Breast epithelium (tissue), 4 donors: ENCODE results near the gene ITGB5. TPM values are rescaled to one million over a fixed set of nuclear protein-coding genes. Genes with fewer than 3 reads are reported as not detected.

Experiments
- DNase-seq, 2 donors: peaks; one replicate each; pipeline ENCODE4 v3.0.0-alpha.2; 2019; ENCODE audit warnings: low spot score in 2 of 2
- H3K27ac ChIP-seq, 2 donors: fragments of 200-600 bp; sonication (generic) in 1 of 2; one replicate each; pipeline ENCODE4 v1.5.1; 2016 to 2019; ENCODE audit warnings: mild to moderate bottlenecking in 1 of 2
- H3K27me3 ChIP-seq, 2 donors: fragments of 200-600 bp; sonication (generic) in 1 of 2; one replicate each; pipeline versions ENCODE4 v1.5.1 to v1.6.0; 2017 to 2019; ENCODE audit warnings: control low read depth in 1 of 2, mild to moderate bottlenecking in 1 of 2
- H3K36me3 ChIP-seq: fragments of 200-600 bp; one replicate; pipeline ENCODE4 v1.5.1; 2019
- H3K4me1 ChIP-seq, 2 donors: fragments of 200-600 bp; sonication (generic); one replicate each; pipeline ENCODE4 v1.5.1; 2016 to 2019; ENCODE audit warnings: control low read depth in 1 of 2
- H3K4me3 ChIP-seq, 3 donors: fragments of 200-600 bp; sonication (generic); 1 replicate in 2 of 3; 2 replicates in 1 of 3; pipeline ENCODE4 v1.5.1; 2016 to 2019; ENCODE audit warnings: mild to moderate bottlenecking in 3 of 3, moderate library complexity in 2 of 3
- H3K9me3 ChIP-seq, 2 donors: fragments of 200-600 bp; sonication (generic) in 1 of 2; one replicate each; pipeline ENCODE4 v1.5.1; 2016 to 2019; ENCODE audit warnings: control low read depth in 1 of 2
- CTCF ChIP-seq, 3 donors: fragments of 450-650 bp; IDR thresholded peaks; one replicate each; pipeline ENCODE4 v1.5.1; 2016 to 2017; ENCODE audit warnings: antibody characterized with exemption in 3 of 3, mild to moderate bottlenecking in 3 of 3, moderate library complexity in 3 of 3
- POLR2A ChIP-seq: fragments of 450-650 bp; IDR thresholded peaks from one replicate; pipeline ENCODE4 v1.6.1; 2016; ENCODE audit warnings: antibody characterized with exemption, mild to moderate bottlenecking, moderate library complexity
- POLR2AphosphoS5 ChIP-seq, 3 donors: sonication (generic); formaldehyde crosslinking; IDR thresholded peaks; one replicate each; pipeline ENCODE4 v1.6.1; 2017; ENCODE audit warnings: antibody characterized with exemption in 3 of 3
- intact Hi-C: fragments of 100-400 bp; cut with DNase I; formaldehyde crosslinking; loops from one replicate; pipeline ENCODE4 v1.15.1; 2023; ENCODE audit warnings: low total_unique reads
- total RNA-seq, 3 donors: library from RNA; depleted of rRNA; stranded (reverse); fragments of >200 nt; gene quantifications; one replicate each; pipeline ENCODE4 v1.1.0, GENCODE V29; 2016

ITGB5 gene
- total RNA-seq, 3 donors from 2014 or later: 80.1 to 286 (median 181) TPM

GRCh38 chr3:124848300-124848699, 38.9 kb downstream of the ITGB5 start:
- peaks cover 3 to 6% of the 10 kb centered on the region in 2 donors for H3K4me1 ChIP-seq
- no peak overlapping the region for H3K27ac ChIP-seq
- H3K27me3 ChIP-seq: no peaks in the 10 kb centered on the region
- no peaks in the 10 kb centered on the region for H3K9me3 ChIP-seq
- DNase-seq: no peak
- intact Hi-C loops: no loop called here
- H3K36me3 ChIP-seq: no peaks in the 10 kb centered on the region
- no peak overlapping the region for H3K4me3 ChIP-seq
- TF ChIP-seq CTCF (IDR thresholded peaks at IDR 0.05) (no peak), POLR2A (no peak), POLR2AphosphoS5 (IDR thresholded peaks at IDR 0.05) (no peak)

DNA sequence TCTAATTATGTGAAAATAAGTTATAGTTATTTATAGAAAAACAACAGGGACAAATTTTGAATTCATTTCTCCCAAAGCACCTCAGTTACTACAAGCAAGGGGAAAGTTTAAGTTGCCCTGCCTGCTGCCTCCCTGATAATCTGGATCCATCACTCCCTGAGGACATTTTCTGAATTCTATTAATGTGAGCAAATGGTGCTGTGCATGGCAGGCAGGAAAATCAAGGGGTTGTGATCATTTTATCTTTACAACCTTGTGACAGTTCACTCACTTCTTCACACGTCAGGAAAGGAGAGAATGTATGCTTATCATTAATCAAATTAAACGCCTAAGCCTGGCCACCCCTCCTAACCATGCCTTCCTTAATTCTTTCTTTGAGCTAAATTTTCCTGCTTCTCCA, 39.3 kb downstream of the ITGB5 start:
- TF ChIP-seq CTCF (IDR thresholded peaks at IDR 0.05): no peak
- TF ChIP-seq POLR2A: no peak
- Histone ChIP-seq H3K27ac (no peak overlapping the region), H3K4me1 (peaks cover 0 to 6% of the 10 kb centered on the region in 2 donors), H3K4me3 (no peak overlapping the region), H3K9me3 (no peaks in the 10 kb centered on the region), H3K27me3 (no peaks in the 10 kb centered on the region), H3K36me3 (no peaks in the 10 kb centered on the region)
- intact Hi-C loops: no loop called here
- DNase-seq: no peak

DNA sequence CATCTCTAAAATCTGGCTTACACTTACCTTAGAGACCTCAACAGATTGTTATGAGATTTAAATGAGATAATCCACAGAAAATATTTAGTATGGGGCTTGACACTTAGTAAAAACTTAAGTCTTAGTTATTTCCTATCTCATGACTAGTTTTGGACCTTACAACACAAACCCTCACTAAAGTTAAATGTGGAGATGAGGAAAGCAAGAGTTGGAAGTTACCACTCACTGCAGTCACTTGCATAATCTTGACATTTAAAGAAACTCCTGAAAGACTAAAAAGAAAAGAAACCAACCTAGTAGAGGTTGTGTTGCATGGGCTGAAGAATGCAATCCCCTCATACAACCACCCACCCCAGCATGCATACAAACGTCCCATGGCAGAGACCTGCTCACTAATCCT, 40.1 kb downstream of the ITGB5 start:
- intact Hi-C loops: no loop called here
- no peaks in the 10 kb centered on the region for H3K36me3 ChIP-seq
- H3K9me3 ChIP-seq: no peaks in the 10 kb centered on the region
- no peak overlapping the region for H3K4me3 ChIP-seq
- H3K27me3 ChIP-seq: no peaks in the 10 kb centered on the region
- peak overlapping the region in 1 of 2 donors; percentile 25 for H3K27ac ChIP-seq
- no peak for TF ChIP-seq POLR2A
- no peak for TF ChIP-seq CTCF (IDR thresholded peaks at IDR 0.05)
- no peak for TF ChIP-seq POLR2AphosphoS5 (IDR thresholded peaks at IDR 0.05)
- DNase-seq: no peak
- H3K4me1 ChIP-seq: peaks cover 0 to 6% of the 10 kb centered on the region in 2 donors

DNA sequence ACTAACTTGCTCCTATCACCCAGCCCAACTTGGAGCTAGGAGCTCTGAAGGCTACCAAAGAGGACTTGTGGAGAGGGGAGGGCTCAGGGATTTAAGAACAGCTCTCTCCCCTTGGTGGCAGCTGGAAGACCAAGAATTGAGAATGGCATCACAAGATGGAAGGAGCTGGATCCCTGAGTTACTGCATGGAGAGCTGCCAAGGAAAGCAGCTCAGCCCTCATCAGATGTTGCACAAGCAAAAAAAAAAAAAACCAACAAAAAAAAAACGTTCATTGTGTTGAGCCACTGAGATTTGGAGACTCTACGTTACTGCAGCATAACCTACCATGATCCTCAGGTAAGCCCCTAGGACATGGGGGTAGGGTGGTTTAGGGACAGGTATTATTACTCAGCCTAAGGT, 41.0 kb downstream of the ITGB5 start:
- intact Hi-C loops: no loop called here
- no peak for DNase-seq

DNA sequence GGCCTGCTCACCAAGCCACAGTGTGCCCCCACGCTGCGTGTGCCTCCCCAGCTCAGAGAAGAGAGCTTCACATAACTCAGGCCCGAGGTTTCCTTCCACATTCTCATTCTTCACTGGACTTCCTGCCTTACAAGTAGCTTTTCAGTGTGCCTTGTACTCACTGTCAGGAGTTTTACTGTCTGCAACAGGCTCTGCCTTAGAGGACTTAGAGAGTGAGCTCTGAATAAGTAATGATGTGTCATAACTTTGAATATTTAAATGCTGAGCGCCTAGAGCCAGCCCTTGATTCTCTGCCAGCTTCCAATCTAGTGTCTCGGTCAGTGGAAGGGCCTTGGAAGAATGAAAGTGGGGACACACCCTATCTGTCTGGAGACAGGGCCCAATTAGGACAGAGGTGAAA, 41.8 kb downstream of the ITGB5 start:
- Histone ChIP-seq H3K36me3 (no peaks in the 10 kb centered on the region), H3K27ac (peak overlapping the region; percentile 69 to 91), H3K9me3 (no peaks in the 10 kb centered on the region), H3K4me1 (peaks cover 0 to 4% of the 10 kb centered on the region in 2 donors), H3K4me3 (peak overlapping the region in 1 of 3 donors; percentile 16), H3K27me3 (no peaks in the 10 kb centered on the region)
- TF ChIP-seq CTCF (IDR thresholded peaks at IDR 0.05) (no peak), POLR2A (no peak), POLR2AphosphoS5 (IDR thresholded peaks at IDR 0.05) (no peak)
- intact Hi-C loops: no loop called here
- DNase-seq: no peak

More for the DNA sequence above, 41.0 kb downstream of the ITGB5 start:
- H3K4me3 ChIP-seq: no peak overlapping the region
- H3K36me3 ChIP-seq: no peaks in the 10 kb centered on the region
- peak overlapping the region; percentile 69 to 91 for H3K27ac ChIP-seq
- H3K27me3 ChIP-seq: no peaks in the 10 kb centered on the region
- no peaks in the 10 kb centered on the region for H3K9me3 ChIP-seq
- H3K4me1 ChIP-seq: peaks cover 0 to 4% of the 10 kb centered on the region in 2 donors
- no peak for TF ChIP-seq CTCF (IDR thresholded peaks at IDR 0.05)
- no peak for TF ChIP-seq POLR2AphosphoS5 (IDR thresholded peaks at IDR 0.05)
- TF ChIP-seq POLR2A: no peak
